ENCODE measurements around the gene PRTFDC1.

GRCh38 chr10:24854256-24854655 is 98.2 kb downstream of the PRTFDC1 start:
- TF ChIP-seq CTCF (IDR thresholded peaks at IDR 0.05): no peak
- no peak for TF ChIP-seq POLR2A (IDR thresholded peaks at IDR 0.05)
